Activated CD4-positive, alpha-beta T cell treated with anti-CD3 and anti-CD28 coated beads, Interleukin-2, amount 50 U/mL, for 24 hours (primary cell): ENCODE results near the gene FAM171A2.
A peak's percentile ranks its signal among the peaks of the same experiment; 100 is the strongest.
"Not testable (repeated sequence)": the region's sequence is repeated elsewhere in the genome, so short reads cannot be mapped to it uniquely, and the experiment has no call there.

Experiments
- DNase-seq, 2 donors: peaks; one replicate each; pipeline ENCODE4 v3.0.0-alpha.2; 2020; ENCODE audit warnings: low read depth in 1 of 2, low spot score in 1 of 2

The FAM171A2 gene

DNA sequence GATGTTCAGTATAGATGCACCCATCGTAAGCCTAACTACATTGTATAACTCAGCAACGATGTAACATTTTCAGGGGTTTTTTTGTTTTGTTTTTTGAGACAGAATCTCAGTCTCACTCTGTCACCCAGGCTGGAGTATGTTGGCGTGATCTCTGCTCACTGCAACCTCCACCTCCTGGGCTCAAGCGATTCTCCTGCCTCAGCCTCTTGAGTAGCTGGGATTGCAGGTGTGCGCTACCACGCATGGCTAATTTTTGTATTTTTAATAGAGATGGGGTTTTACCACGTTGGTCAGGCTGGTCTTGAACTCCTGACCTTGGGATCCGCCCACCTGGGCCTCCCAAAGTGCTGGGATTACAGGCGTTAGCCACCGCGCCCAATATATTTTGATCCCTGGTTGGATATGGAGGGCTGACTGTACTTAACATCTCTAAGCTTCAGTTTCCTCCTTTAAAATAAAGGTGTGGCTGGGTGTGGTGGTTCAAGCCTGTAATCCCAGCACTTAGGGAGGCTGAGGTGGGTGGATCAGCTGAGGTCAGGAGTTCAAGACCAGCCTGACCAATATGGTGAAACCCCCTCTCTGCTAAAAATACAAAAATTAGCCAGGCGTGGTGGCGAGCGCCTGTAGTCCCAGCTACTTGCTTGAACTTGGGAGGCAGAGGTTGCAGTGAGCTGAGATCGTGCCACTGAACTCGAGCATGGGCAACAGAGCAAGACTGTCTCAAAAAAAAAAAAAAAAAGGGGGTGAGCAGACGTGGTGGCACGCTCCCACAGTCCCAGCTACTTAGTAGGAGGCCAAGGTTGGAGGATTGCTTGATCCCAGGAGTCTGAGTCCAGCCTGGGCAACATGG is 16.2 kb downstream of the FAM171A2 start:
- DNase-seq = not testable (repeated sequence)

DNA sequence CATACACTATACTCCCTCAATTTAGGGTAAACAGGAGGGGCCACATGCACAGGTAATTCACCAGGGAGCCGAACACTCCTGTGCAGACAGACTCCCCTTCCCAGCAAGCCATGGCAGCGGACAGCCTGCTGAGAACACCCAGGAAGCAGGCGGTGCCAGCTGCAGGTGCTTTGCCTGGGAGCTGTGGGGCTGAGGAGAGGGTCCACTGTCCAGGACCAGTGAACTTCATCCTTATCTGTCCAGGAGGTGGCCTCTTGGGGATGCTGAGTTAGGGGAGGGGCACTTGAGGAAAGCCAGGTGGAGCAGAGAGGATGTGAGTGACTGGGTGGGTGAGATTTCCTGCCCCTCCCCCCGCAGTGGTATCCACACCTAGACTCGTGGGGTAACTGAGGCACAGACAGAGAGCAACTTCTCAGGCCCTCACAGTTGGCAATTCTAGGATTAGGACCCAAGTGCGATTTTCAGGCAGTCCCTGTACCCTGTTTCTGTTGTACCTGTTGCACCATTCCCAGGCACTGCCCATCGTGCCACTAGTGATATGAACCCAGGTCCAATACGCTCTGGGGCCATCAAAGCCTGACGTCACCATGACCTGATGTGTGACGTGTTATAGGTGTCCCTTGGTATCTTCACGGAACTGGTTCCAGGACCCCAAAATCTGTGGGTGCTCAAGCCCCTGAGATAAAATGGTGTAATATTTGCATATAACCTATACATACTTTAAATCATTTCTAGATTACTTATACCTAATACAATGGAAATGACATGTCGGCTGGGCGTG is 17.4 kb downstream of the FAM171A2 start:
- no peak for DNase-seq

DNA sequence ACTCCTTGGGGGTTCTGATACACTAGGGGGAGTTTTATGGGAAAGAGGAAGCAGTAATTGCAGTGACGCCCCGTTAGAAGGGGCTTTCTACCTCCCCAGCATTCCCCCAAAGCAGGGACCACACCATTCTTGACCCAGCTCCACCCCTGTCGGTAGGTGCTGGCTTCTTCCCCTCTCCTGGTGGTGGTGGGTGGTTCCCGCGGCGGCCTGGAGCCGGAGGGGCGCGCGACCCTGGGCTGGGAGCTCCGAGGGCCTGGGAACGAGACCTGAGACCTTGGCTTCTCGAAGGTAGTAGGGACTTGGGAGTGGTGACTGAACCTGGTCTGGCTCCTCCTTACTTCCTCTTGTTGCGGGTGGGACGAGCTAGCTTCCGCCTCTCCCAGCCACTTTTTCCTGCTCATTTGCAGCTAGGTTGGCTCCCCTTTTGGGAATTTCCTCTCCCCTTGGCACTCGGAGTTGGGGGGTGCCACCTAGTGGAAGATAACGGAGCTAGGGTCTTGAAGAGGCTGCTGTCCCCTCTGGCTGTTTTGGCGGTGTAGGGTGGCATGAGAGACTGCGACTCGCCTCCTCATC is 18.1 kb downstream of the FAM171A2 start:
- DNase-seq = peak; percentile 21 to 23

DNA sequence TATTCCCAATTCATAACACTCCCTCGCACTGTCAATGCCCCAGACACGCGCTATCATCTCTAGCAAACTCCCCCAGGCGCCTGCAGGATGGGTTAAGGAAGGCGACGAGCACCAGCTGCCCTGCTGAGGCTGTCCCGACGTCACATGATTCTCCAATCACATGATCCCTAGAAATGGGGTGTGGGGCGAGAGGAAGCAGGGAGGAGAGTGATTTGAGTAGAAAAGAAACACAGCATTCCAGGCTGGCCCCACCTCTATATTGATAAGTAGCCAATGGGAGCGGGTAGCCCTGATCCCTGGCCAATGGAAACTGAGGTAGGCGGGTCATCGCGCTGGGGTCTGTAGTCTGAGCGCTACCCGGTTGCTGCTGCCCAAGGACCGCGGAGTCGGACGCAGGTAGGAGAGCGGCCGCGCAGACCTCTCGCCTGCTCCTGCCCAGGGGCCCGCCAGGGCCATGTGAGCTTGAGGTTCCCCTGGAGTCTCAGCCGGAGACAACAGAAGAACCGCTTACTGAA is 18.7 kb downstream of the FAM171A2 start, which contains the start of gene GRN:
Gene GRN, plus strand, starts transcription at position 364 of the 515 bp plus-strand sequence. CDS start 3,863 bp downstream, outside the sequence.
- DNase-seq = peak; percentile 67 to 86

DNA sequence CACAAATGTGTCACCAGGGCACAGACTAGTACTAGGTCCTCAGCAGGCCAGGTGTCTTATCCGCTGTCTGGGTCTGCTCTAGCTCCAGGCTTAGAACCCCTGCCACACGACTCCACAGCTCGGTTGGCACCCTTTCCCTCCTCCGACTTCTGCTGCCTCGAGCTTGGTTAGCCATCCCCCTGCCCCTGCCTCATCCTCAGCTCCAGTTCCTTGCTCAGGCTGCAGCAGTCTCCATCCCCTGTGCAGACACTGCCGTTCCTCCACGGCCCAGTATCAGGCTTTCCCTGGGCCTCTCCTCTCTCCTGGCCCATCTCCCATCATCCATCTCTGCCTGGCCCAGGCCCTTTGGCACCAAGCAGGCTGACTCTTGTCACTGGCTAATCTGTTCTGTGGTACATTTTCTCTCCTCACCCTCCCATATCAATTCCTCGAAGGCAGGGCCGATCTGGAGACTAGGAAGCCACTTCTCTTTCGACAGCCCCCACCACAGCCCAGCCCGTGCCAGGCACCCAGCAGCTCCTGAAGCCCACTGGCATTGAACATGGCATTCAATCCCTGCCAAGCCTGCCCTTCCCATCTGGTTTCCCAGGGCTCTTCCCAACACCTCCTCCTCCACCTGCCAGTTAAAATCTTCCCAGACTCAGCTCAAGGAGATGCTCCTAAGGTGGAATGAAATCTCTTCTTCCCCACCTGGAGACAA is 20.0 kb downstream of the FAM171A2 start:
- DNase-seq = no peak

DNA sequence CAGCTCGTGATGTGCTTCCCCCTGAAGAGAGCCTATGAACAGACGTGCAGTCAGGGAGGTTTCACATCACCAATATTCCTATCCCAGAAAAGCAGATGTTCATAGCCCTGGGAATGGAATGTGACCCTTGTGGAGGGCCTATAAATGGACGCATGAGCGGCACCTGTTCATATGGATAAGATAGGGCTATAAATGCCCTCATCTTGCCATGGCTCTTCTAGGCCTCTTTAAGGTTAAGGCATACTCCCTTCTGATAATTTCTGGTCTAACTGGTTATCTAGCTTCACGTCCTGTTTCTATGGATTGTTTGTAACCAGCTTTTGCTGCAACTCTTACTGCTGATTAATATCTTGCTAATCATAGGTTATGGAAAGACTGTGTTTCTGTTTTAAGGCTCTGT is 23.1 kb downstream of the FAM171A2 start:
- not testable (repeated sequence) for DNase-seq

DNA sequence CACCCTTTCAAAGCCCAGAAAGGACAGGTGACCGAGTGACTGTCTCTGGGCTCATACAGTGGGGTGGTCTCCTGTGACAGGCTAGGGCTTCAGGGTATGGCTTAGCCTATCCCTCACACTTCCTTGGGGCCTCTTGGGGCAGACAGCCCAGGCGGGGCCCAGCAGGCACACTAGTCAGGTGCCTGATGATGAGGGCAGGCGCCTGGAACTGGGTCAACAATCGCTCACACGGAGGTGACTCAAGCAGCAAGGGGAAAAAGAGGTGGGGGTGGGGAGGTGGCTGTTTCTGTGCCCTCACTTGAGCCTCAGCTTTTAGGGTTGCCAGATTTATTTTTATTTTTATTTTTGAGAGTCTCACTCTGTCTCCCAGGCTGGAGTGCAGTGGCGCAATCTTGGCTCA is 25.0 kb downstream of the FAM171A2 start:
- no peak for DNase-seq

DNA sequence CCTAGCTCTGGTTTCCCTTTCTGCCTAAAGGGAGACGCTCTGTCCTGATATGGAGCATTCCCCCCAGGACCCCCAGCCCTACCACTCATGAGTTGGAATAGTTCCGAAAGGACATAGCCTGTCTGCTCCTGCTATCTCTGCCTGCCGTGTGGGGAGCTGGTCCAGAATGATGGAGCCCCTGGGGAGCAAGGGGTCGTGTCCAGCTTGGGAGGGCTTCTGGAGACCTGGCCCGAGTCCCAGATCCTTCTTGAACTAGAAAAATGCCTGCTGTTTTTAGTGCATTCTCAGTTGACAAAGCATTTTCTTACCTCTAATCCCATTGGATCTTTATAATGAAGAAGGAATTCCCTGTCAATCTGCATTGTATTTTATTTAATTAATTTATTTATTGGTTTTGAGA is 27.7 kb downstream of the FAM171A2 start:
- DNase-seq = no peak

DNA sequence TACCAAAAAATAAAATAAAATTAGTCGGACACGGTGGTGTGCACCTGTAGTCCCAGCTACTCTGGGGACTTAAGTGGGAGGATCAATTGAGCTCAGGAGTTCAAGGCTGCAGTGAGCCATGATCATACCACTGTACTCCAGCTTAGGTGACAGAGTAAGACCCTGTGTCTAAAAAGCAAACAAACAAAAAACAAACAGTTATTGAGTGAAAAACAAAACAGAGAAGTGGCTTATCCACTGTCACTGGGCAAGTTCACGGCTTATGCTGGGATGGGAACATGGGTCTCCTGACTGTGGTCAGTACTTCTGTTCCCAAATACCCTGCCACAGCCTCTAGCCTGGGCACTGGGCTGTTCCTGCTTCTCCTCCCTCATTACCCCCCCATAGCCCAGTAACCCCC is 28.1 kb downstream of the FAM171A2 start:
- DNase-seq = no peak

DNA sequence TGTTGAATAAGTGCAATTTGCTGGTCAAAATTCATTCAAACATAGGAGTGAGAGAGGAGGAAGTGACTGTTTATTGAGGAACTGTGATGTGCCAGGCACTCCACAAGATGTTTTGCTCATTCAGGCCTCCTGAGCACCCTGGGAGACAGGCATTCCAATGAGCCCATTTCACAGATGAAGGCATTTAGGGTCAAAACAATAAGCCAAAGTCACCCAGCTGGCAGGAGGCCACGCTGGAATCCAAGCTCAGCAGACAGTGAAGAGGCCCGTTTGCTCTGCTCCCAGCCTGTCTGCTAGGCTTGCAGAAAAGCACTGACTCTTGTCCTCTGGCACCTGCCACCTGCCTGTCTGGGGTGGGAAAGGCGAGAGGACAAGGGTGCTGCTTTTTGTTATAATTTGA is 28.9 kb downstream of the FAM171A2 start:
- no peak for DNase-seq

DNA sequence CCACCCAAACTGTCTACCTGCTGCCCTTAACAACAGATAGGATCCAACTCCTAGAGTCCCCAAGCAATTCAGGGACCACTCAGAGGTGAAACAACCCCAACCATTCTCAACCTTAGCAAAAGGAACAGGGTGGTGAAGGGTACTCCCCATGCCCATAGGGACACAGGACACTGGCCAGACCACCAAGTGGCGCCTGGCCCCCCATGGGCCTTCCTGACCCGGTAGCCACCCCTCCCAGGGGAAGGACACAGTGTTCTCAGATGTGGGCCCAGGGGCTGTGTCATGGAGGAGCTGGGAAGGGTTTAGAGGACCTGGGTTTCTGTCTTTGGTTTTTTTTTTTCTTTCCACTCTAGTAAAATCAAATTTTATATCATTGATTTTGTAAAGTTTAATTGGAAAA is 29.3 kb downstream of the FAM171A2 start:
- DNase-seq = no peak

DNA sequence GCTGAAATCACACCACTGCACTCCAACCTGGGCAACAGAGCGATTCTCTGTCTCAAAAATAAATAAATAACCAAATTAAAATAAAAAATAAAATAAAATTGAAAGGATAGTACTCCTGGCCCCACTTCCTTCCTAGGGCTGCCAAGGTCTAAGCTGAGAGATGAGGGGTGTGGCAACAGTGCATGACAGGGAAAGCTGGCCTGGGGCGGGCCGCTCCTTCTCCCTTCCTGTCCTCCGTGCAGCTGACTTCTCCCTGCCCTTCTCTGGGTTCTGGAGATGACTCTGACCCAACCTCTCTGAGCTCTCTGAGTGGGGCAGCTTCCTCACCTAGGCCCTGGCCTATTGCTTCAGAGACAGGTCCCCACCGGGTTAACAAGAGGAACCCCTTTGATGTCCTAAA is 30.3 kb downstream of the FAM171A2 start:
- DNase-seq = no peak

DNA sequence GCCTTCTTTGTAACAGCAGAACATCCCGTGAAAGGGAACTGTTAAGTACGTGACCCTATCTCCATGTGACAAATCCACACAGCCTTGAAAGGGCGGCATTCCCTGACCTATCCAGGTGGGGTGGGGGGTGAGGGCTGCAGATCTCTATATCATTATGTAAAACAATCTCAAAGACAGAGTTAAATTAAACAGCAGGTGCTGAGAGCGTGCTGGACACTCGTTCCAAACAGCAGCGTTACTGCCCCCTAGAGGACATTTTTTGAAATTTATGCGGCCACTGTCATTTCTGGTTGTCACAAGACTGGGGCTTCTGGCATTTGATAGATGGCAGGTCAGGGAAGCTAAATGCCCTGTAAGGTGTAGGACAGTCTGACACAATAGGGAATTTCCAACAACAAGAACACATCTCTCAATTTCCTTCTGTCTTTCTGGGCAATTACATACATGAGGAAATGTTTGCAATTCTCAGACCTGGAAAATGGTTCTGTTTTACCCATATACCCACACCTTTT is 32.3 kb downstream of the FAM171A2 start:
- DNase-seq = peak; percentile 39 to 66

DNA sequence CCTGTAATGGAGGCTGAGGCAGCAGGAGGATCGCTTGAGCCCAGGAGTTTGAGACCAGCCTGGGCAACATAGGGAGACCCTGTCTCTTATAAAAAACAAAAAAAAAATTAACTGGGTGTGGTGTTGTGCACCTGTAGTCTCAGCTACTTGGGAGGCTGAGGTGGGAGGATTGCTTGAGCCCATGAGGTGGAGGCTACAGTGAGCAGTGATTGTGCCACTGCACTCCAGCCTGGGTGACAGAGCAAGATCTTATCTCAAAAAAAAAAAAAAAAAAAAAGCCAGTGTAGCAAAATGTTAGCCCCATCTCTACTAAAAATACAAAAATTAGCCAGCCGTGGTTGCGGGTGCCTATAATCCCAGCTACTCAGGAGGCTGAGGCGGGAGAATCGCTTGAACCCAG is 33.4 kb downstream of the FAM171A2 start:
- not testable (repeated sequence) for DNase-seq

DNA sequence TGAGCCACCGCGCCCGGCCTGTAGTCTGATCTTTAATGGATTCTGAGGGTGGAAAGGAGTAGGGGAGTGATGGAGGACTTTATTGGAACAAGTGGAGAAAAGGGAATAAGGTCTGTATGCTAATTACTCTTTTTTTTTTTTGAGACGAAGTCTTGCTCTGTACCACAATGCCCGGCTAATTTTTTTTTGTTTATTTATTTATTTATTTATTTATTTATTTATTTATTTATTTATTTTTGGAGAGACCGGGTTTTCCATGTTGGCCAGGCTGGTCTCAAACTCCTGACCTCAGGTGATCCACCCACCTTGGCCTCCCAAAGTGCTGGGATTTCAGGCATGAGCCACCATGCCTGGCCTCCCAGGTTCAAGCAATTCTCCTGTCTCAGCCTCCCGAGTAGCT is 34.1 kb downstream of the FAM171A2 start:
- DNase-seq = not testable (repeated sequence)

DNA sequence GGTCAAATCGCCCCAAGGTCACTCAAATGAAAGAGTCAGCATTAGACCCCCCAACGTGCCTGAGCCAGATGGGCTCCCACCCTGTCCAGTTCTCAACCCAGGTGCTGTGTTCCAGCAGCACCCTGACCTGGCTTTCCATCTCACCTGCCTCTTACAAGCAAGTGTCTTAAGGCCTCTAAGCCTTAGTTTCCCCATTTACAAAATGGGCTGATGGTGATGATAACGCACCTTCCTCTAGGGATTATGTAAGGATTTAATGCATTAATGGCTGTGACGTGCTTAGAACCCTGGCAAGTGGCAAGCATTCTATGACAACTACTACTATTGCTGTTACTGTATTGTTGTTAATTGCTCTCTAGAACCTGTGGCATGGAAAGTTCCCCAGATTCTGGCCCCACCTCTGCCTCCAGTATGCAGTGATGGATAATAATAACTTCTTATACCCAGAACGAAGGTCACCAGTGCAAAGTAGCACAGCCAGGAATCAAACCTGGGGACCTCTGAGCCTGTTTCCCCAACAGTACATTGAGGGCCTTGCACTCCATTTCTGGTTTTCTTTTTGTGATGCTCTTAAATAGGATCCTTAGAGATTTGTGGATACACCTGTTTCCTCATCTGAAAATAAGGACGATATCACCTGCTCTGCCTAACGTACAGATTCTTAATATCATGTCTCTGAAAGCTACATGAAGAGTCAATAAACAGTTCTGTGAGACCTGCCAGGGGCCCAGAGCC is 35.8 kb downstream of the FAM171A2 start:
- DNase-seq = no peak

DNA sequence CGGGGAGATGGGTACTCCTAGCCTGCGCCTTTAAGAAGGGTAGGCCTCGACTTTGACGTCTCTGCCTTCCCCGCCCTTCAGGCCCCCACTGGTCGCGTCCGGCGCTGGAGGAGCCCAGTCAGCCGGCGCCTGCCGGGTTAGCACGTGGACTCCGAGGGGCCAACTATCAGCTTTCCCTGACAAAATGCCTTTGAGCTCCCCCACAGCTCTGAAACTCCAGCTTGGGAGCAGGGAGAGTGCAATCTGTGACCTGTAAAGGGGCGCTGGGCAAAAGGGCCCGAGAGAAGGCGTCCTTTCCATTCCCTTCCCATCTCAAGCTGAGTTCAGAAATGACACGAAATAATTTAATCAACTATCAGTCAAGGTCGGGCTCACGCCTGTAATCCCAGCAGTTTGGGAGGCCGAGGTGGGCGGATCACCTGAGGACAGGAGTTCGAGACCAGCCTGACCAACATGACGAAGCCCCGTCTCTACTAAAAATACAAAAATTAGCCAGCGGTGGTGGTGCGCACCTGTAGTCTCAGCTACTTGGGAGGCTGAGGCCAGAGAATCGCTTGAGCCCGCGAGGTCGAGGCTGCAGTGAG is 36.7 kb downstream of the FAM171A2 start:
- peak; percentile 73 to 88 for DNase-seq

DNA sequence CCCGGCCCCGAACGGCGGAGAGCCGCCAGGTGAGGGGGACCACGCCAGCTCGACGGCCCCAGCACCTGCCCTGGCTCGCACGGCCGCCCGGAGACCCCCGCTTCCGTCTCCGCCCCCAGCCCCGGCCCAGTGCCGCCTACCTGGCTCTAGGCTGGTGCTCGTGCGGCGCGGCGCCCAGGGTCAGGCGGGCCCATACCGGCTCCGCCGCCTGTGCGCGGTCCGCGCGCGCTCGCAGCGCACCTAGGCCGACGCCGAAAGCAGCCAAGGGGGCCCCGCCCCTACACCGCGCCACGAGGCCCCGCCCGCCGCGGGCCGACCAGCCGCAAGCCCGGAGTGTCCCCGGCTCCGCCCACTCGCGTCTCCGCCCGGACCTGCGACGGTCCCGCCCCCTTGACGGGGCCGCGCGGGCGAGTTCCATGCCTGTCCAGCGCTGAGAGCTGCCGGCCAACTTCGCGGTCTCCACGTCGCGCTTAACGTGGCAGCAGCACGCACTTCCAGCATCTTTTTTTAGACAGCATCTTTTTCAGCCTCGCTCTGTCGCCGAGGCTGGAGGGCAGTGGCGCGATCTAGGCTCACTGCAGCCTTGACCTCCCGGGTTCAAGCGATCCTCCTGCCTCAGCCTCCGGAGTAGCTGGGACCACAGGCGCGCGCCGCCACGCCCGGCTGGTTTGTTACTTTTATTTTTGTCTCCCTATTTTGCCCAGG is 38.9 kb downstream of the FAM171A2 start, which contains the start of gene SLC25A39:
Gene SLC25A39, minus strand, starts transcription at position 253 of the 705 bp plus-strand sequence. CDS start 1,261 bp downstream, outside the sequence.
- peak; percentile 90 to 91 for DNase-seq

DNA sequence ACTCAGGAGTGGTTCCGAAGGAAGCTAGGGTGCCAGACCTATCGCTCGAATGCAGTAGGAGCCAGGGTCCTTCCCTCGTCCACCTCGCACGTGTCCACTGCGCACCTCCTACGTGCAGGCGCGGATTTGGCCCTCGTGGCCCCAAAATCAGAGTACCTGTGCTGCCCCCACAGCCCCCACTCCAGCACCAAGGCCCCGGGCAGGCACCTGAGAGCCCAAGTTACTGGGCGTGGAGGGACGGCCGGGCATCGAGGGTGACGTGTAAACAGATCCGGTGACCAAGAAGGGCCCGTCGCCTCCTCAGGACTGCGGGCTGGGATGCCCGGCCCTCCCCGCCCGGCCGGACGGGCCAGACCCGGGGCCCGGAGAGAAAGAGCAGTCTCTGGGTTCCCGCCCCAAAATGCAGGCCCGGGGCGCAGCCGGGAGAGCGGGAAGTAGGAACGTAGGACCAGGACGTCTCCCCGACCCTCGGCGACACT is 39.5 kb downstream of the FAM171A2 start:
- DNase-seq = no peak
